ENCODE measurements around the gene SFI1.

DNA sequence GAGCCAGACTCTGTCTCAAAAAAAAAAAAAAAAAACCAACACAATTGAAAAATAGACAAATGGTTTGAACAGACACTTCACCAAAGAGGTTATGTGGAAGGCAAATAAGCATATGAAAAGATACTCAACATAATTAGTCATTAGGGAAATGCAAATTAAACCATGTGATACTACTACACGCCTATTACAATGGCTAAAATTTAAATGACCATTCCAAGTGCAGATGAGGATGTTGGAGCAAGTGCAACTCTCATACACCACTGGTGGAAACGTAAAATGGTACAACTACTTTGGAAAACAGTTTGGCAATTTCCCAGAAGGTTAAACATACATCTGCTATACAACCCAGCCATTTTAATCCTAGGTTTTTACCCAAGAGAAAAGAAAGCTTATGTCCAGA lies 31.0 kb upstream of the SFI1 start:
- TF ChIP-seq ZNF274 (IDR thresholded peaks at IDR 0.05; ENCODE audit: low read depth, low read length) (no peak), POLR2AphosphoS5 (IDR thresholded peaks at IDR 0.05; ENCODE audit: low read depth, low read length) (no peak), EZH2 (IDR thresholded peaks at IDR 0.05) (no peak), TCF7L2 (IDR thresholded peaks at IDR 0.05; ENCODE audit: borderline replicate concordance, extremely low read depth, insufficient read depth, insufficient read length) (no peak), SIN3A (IDR thresholded peaks at IDR 0.05; ENCODE audit: low read depth) (no peak), POLR2A (IDR thresholded peaks at IDR 0.05; ENCODE audit: borderline replicate concordance, extremely low read depth, insufficient read depth, insufficient read length) (no peak), RAD21 (IDR thresholded peaks at IDR 0.05; ENCODE audit: low read depth) (no peak), ELF1 (IDR thresholded peaks at IDR 0.05; ENCODE audit: borderline replicate concordance, low read depth) (no peak)
- TF ChIP-seq, protein P1, sequence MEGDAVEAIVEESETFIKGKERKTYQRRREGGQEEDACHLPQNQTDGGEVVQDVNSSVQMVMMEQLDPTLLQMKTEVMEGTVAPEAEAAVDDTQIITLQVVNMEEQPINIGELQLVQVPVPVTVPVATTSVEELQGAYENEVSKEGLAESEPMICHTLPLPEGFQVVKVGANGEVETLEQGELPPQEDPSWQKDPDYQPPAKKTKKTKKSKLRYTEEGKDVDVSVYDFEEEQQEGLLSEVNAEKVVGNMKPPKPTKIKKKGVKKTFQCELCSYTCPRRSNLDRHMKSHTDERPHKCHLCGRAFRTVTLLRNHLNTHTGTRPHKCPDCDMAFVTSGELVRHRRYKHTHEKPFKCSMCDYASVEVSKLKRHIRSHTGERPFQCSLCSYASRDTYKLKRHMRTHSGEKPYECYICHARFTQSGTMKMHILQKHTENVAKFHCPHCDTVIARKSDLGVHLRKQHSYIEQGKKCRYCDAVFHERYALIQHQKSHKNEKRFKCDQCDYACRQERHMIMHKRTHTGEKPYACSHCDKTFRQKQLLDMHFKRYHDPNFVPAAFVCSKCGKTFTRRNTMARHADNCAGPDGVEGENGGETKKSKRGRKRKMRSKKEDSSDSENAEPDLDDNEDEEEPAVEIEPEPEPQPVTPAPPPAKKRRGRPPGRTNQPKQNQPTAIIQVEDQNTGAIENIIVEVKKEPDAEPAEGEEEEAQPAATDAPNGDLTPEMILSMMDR (IDR thresholded peaks at IDR 0.05 in 2 of 3, conservative IDR thresholded peaks at IDR 0.05 in 1 of 3; ENCODE audit: borderline replicate concordance in 1 of 3, insufficient read depth in 1 of 3, low read depth in 2 of 3, low read length in 2 of 3), result no peak

Measured in HCT116 (cell line).